K562 (cell line): Measurements from ENCODE around the gene PTAR1. TPM values are rescaled to one million over a fixed set of nuclear protein-coding genes. Genes with fewer than 3 reads are reported as not detected.

ENCODE experiments used
- ARNT ChIP-seq, 2 experiments: fragments of 450-650 bp; IDR thresholded peaks; 2 replicates each; pipeline ENCODE4 v1.6.1; 2016; ENCODE audit warnings: mild to moderate bottlenecking in 1 of 2
- NR1H2 ChIP-seq: sonication (generic); formaldehyde crosslinking; IDR thresholded peaks from 2 replicates; pipeline ENCODE4 v1.4.0; 2020; ENCODE audit warnings: mild to moderate bottlenecking, missing genetic modification reagents
- PRMT5 ChIP-seq: sonication (generic); formaldehyde crosslinking; IDR thresholded peaks from 2 replicates; pipeline ENCODE4 v1.5.0; 2020; ENCODE audit warnings: missing genetic modification reagents
- RBM25 ChIP-seq: fragments of 200-400 bp; formaldehyde crosslinking; IDR thresholded peaks from 2 replicates; pipeline ENCODE4 v1.6.1; 2018; ENCODE audit warnings: low read length, low read depth, moderate library complexity; ENCODE audit not compliant: severe bottlenecking
- SAFB2 ChIP-seq: fragments of 200-400 bp; formaldehyde crosslinking; IDR thresholded peaks from 2 replicates; pipeline ENCODE4 v1.6.1; 2018; ENCODE audit warnings: borderline replicate concordance, low read length, low read depth, moderate library complexity; ENCODE audit not compliant: severe bottlenecking
- SOX6 ChIP-seq: fragments of 450-650 bp; IDR thresholded peaks from 2 replicates; pipeline ENCODE4 v1.6.1; 2014; ENCODE audit warnings: mild to moderate bottlenecking
- ZNF695 ChIP-seq: fragments of 450-650 bp; formaldehyde crosslinking; IDR thresholded peaks from 2 replicates; pipeline ENCODE4 v1.4.0; 2020; ENCODE audit warnings: mild to moderate bottlenecking, moderate library complexity
- polyA plus RNA-seq, 8 experiments: library from polyadenylated mRNA; depleted of rRNA in 4 of 8; stranded (reverse) in 5 of 8; unstranded in 3 of 8; fragments of >200 nt; fragmentation: Nextera tagmentation in 2 of 8; fragmentation: Illumina TruSeq in 1 of 8; extraction: Ambion mirVana in 2 of 8; extraction: Trizol in 1 of 8; gene quantifications; 2 replicates each; pipeline versions ENCODE4 v1.2.1 to v1.2.3, GENCODE V29; 2011 to 2014; ENCODE audit warnings: inconsistent platforms in 1 of 8, missing spikeins in 1 of 8
- total RNA-seq, 7 experiments: library from RNA; depleted of rRNA in 6 of 7; stranded (reverse); fragments of >200 nt in 6 of 7; fragmentation: Illumina TruSeq in 2 of 7; extraction: Trizol in 2 of 7; gene quantifications; 2 replicates each; pipeline versions ENCODE4 v1.2.1 to v1.2.3, GENCODE V29; 2011 to 2021; ENCODE audit warnings: low replicate concordance in 1 of 7
- TF ChIP-seq, protein P1 (sequence below): fragments of 250-450 bp; sonication (Bioruptor Pico); IDR thresholded peaks from 2 replicates; pipeline ENCODE4 v1.9.0; 2021; ENCODE audit warnings: mild to moderate bottlenecking, inconsistent platforms
- TF ChIP-seq, protein P2 (sequence below): sonication (generic); formaldehyde crosslinking; IDR thresholded peaks from 2 replicates; pipeline ENCODE4 v1.8.0; 2022; ENCODE audit warnings: mild to moderate bottlenecking, missing genetic modification reagents

The PTAR1 gene
- total and polyA plus RNA-seq, 9 of the 15 experiments (the other 6 are each of a cell fraction or from before 2014, with no cell fraction given) = 10.1 to 48.0 (median 28.0) TPM

DNA sequence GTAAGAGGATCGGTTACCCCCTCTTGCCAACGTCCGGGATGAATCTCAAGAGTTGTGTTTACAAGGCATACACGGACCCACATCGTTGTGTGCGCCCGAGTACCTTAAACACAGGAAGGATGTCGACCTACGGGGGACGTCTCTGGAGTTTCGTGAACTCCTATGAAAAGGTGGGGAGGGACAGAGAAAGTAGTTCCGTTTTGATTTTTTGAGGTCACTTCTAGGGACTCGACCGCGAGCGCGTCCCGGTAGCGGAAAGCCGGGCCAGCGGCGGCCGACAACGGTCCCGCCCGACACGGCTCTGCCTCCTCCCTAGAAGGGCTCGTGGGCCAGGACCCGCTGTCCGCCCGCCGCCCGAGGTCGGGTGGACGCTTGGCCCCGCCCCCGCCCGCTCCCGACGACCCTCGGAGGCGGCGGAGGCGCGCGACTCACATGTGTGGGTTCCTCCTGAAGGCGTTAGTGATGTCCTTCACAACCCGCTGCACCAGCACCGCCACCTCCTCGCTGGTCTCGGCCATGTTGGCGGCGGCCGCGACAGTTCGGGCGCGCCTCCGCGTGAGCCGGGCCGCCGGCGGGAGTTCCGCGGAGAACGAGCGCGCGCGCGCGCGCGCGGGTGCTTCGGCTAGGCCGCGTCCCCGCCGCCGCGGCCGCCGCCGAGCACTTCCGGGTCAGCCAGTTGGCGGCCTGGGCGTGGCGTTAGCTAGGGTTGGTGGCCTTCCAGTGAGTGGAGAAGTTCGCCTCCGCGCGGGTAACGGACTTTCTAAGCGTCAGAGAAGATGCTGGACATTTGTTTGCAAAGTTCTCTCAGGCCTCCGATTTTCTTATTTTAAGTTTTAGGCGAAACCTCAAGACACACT, at the start of gene PTAR1 (continued):
- TF ChIP-seq SAFB2 (no peak), SOX6 (0 out of 2 replicates have a peak, but pooled peaks have one; percentile 13), ZNF695 (CRISPR knock-in tag) (no peak), RBM25 (no peak), ARNT (IDR thresholded peaks at IDR 0.05) (no peak), PRMT5 (no peak), NR1H2 (no peak)
- TF ChIP-seq, protein P1, sequence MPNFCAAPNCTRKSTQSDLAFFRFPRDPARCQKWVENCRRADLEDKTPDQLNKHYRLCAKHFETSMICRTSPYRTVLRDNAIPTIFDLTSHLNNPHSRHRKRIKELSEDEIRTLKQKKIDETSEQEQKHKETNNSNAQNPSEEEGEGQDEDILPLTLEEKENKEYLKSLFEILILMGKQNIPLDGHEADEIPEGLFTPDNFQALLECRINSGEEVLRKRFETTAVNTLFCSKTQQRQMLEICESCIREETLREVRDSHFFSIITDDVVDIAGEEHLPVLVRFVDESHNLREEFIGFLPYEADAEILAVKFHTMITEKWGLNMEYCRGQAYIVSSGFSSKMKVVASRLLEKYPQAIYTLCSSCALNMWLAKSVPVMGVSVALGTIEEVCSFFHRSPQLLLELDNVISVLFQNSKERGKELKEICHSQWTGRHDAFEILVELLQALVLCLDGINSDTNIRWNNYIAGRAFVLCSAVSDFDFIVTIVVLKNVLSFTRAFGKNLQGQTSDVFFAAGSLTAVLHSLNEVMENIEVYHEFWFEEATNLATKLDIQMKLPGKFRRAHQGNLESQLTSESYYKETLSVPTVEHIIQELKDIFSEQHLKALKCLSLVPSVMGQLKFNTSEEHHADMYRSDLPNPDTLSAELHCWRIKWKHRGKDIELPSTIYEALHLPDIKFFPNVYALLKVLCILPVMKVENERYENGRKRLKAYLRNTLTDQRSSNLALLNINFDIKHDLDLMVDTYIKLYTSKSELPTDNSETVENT (CRISPR knock-in tag) = no peak
- TF ChIP-seq, protein P2, sequence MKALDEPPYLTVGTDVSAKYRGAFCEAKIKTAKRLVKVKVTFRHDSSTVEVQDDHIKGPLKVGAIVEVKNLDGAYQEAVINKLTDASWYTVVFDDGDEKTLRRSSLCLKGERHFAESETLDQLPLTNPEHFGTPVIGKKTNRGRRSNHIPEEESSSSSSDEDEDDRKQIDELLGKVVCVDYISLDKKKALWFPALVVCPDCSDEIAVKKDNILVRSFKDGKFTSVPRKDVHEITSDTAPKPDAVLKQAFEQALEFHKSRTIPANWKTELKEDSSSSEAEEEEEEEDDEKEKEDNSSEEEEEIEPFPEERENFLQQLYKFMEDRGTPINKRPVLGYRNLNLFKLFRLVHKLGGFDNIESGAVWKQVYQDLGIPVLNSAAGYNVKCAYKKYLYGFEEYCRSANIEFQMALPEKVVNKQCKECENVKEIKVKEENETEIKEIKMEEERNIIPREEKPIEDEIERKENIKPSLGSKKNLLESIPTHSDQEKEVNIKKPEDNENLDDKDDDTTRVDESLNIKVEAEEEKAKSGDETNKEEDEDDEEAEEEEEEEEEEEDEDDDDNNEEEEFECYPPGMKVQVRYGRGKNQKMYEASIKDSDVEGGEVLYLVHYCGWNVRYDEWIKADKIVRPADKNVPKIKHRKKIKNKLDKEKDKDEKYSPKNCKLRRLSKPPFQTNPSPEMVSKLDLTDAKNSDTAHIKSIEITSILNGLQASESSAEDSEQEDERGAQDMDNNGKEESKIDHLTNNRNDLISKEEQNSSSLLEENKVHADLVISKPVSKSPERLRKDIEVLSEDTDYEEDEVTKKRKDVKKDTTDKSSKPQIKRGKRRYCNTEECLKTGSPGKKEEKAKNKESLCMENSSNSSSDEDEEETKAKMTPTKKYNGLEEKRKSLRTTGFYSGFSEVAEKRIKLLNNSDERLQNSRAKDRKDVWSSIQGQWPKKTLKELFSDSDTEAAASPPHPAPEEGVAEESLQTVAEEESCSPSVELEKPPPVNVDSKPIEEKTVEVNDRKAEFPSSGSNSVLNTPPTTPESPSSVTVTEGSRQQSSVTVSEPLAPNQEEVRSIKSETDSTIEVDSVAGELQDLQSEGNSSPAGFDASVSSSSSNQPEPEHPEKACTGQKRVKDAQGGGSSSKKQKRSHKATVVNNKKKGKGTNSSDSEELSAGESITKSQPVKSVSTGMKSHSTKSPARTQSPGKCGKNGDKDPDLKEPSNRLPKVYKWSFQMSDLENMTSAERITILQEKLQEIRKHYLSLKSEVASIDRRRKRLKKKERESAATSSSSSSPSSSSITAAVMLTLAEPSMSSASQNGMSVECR (CRISPR knock-in tag) = 0 out of 2 replicates have a peak, but pooled peaks have one; percentile 33
